GM12891 (cell line): ENCODE results near the gene KRTAP22-1. TPM values are rescaled to one million over a fixed set of nuclear protein-coding genes. Genes with fewer than 3 reads are reported as not detected.

Experiments used
- DNase-seq: peaks from one replicate; pipeline ENCODE4 v3.0.0; 2011; ENCODE audit warnings: low spot score; ENCODE audit not compliant: insufficient read length
- FAIRE-seq: peaks from 2 replicates; lab custom pipeline; 2011; peaks lifted over from hg19 to GRCh38; lab: Jason Lieb, UNC
- PAX5 ChIP-seq: IDR thresholded peaks from 2 replicates; pipeline ENCODE4 v1.6.1; 2011; ENCODE audit warnings: low read length, moderate library complexity, mild to moderate bottlenecking; ENCODE audit not compliant: insufficient read depth, severe bottlenecking
- POLR2A ChIP-seq: IDR thresholded peaks from 2 replicates; pipeline ENCODE4 v1.6.1; 2011; ENCODE audit warnings: low read depth, low read length, control low read depth
- POLR2AphosphoS5 ChIP-seq: IDR thresholded peaks from 2 replicates; pipeline ENCODE4 v1.6.1; 2011; ENCODE audit warnings: low read depth, low read length, control low read depth
- POU2F2 ChIP-seq: IDR thresholded peaks from 2 replicates; pipeline ENCODE4 v1.6.1; 2011; ENCODE audit warnings: low read depth, mild to moderate bottlenecking, control low read depth, low read length, moderate library complexity
- SPI1 ChIP-seq: IDR thresholded peaks from 2 replicates; pipeline ENCODE4 v1.6.1; 2011; ENCODE audit warnings: low read depth, low read length, control low read depth
- TAF1 ChIP-seq: IDR thresholded peaks from 2 replicates; pipeline ENCODE4 v1.6.1; 2011; ENCODE audit warnings: low read depth, low read length, control low read depth
- polyA plus RNA-seq: library from polyadenylated mRNA; unstranded; fragments of >200 nt; gene quantifications from one replicate; pipeline ENCODE4 v1.2.1, GENCODE V29; 2012; ENCODE audit warnings: low read depth, missing spikeins, inconsistent platforms; ENCODE audit not compliant: missing spikeins

The KRTAP22-1 gene
- not detected for polyA plus RNA-seq

- FAIRE-seq: no peak
- no peak for TF ChIP-seq POLR2A
- no peak for TF ChIP-seq PAX5
- no peak for TF ChIP-seq TAF1
- no peak for TF ChIP-seq POLR2AphosphoS5
- no peak for TF ChIP-seq SPI1
- TF ChIP-seq POU2F2: no peak
- DNase-seq: no peak
Observed at GRCh38 chr21:30600787-30601186, at the start of gene KRTAP22-1. KRTAP22-1 (plus strand) TSS chr21:30601087.

GRCh38 chr21:30552782-30553181 is 48.1 kb upstream of the KRTAP22-1 start:
- no peak for FAIRE-seq

GRCh38 chr21:30555095-30555494 is 45.8 kb upstream of the KRTAP22-1 start:
- TF ChIP-seq PAX5 (no peak), POLR2A (no peak), SPI1 (no peak), POLR2AphosphoS5 (no peak), TAF1 (no peak), POU2F2 (no peak)
- no peak for FAIRE-seq
- no peak for DNase-seq

More at GRCh38 chr21:30552782-30553181, 48.1 kb upstream of the KRTAP22-1 start:
- DNase-seq: no peak
- TF ChIP-seq PAX5: no peak
- no peak for TF ChIP-seq POLR2A
- no peak for TF ChIP-seq TAF1
- no peak for TF ChIP-seq SPI1
- TF ChIP-seq POU2F2: no peak
- TF ChIP-seq POLR2AphosphoS5: no peak

DNA sequence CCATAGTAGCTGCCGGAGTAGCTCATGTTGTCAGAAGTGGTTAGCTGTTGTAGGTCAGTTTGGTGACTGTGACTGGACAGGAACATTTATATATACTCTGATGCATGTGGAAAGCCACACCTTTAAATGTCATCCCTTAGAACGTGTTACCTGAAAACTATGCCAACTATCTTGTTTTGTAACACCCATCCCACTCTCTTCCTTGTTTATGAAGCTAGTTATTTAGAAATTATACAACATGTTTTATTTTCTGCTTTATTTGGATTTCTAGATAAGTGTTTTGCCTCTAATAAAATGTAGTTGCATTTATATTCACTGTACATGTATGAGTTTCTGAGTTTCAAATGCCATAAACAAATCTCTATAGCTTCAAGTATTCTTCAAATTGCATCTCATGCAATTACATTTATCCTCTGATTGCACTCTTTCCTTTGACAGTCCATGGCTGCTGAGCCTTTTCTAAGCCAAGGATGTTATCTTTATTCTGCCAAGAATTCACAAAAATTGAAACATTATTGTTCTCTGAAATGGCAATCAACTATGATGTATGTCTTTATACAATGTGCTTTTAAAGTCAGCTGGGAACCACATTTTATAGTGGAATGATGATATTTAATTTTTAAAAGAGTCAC is 39.5 kb upstream of the KRTAP22-1 start, which contains the start of gene KRTAP19-7:
KRTAP19-7 (minus strand) TSS at position 51 of the 632 bp plus-strand sequence; CDS start at position 26, 25 bp downstream.
- no peak for FAIRE-seq
- DNase-seq: no peak
- no peak for TF ChIP-seq PAX5
- no peak for TF ChIP-seq POLR2A
- TF ChIP-seq SPI1: no peak
- no peak for TF ChIP-seq POU2F2
- no peak for TF ChIP-seq POLR2AphosphoS5
- no peak for TF ChIP-seq TAF1

DNA sequence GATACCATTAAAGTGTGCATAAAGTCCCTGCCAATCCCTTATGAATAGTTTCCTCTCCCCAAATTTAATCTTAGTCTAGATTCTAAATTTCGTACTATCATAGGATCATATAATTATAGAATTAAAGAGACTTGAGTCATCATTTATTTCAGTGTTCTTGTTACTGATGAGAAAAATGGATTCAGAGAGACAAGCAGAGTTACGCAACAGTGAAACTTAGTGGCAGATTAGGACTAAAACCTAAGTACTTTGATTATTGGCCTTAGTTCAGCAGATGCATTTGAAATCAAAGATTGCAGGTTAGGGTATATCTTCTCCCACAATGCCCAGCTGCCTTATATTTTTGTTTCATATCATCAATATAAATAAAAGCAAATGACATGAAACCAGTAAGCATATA is 38.9 kb upstream of the KRTAP22-1 start:
- no peak for FAIRE-seq
- no peak for DNase-seq
- no peak for TF ChIP-seq SPI1
- TF ChIP-seq POU2F2: no peak
- TF ChIP-seq POLR2A: no peak
- no peak for TF ChIP-seq PAX5
- no peak for TF ChIP-seq TAF1

DNA sequence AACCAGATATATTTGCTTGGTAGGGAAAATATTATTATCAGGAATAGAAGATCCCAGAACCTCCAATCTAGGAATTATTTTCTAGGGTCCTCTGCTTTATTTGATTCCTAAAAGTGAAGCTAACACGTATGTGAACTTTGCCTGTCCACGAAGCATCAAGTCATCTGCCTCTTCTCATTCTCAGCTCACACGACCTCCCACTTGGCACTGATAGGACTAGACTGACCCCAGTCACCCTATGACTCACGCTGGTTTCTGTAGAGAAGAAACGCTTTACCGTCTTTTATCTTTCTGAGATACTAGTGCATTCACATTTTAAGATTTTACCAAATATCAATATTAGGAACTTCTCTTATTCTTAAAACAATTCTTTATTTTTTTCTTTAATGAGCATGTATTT is 37.8 kb upstream of the KRTAP22-1 start:
- no peak for TF ChIP-seq PAX5
- TF ChIP-seq POU2F2: no peak
- TF ChIP-seq SPI1: no peak
- TF ChIP-seq POLR2AphosphoS5: no peak
- no peak for TF ChIP-seq POLR2A
- no peak for TF ChIP-seq TAF1
- FAIRE-seq (no peak), DNase-seq (no peak)

DNA sequence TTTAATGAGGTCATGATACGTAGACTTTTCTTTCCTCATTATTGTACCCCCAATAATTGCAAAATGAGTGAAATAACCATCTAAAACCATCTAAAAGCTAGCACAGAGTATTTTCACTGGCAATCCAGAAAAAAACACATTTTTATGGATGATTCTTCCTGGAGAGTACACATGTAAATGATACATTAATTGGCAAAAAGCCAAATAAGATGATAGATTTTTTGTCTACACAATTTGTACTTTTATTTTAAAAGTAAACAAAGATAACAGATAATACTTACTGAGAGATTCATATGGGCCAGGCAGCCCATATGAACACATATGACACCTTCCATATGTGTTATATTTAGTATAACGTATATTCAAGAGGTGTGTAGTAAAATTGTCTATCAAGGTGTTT is 37.3 kb upstream of the KRTAP22-1 start:
- no peak for FAIRE-seq
- no peak for DNase-seq
- TF ChIP-seq POU2F2 (no peak), POLR2A (no peak), TAF1 (no peak), POLR2AphosphoS5 (no peak), PAX5 (no peak), SPI1 (no peak)

DNA sequence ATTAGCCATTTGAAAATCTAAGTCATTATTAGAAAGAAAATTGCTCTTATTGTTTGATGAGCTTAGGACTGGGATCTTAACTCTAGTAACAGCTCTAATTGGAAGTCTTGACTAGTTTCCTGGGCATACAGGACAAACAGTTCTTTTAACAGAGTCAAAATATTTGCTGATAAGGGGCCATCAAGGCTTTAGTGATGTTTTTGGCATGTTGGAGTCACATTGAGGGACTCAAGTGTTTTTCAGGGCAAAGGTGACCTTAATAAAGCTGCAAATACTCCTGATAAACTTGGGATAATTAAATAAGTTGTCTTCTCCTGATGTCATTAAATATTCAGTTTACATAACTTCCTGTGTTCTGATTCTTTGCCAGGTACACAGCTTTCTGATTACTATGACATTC is 33.3 kb upstream of the KRTAP22-1 start:
- DNase-seq (no peak), FAIRE-seq (no peak)
- TF ChIP-seq SPI1 (no peak), TAF1 (no peak), POLR2AphosphoS5 (no peak), POU2F2 (no peak), PAX5 (no peak), POLR2A (no peak)

GRCh38 chr21:30577766-30578165 is 23.1 kb upstream of the KRTAP22-1 start:
- FAIRE-seq (no peak), DNase-seq (no peak)
- TF ChIP-seq PAX5 (no peak), POLR2AphosphoS5 (no peak), SPI1 (no peak), TAF1 (no peak), POU2F2 (no peak), POLR2A (no peak)

DNA sequence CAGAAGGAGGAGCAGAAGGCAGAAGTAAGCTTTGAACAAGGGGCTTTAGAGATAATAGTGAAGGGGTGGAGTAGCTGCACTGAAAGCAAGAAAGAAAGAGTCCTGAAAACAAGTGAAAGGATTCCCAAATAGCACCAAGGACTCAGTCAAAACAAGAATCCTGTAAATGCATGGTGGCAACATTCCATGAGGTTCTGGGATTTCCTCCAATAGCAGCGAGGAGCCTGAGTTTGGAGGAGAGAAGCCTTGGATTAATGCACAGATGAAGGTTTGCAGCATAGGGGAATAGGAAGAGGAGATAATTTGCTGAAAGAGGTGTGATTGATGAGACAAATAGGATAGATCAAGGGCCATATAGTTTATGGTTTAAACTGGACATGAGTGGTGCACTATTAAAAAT is 21.5 kb upstream of the KRTAP22-1 start:
- no peak for TF ChIP-seq TAF1
- no peak for TF ChIP-seq PAX5
- TF ChIP-seq SPI1: no peak
- no peak for TF ChIP-seq POLR2A
- TF ChIP-seq POU2F2: no peak
- no peak for TF ChIP-seq POLR2AphosphoS5
- FAIRE-seq: no peak
- no peak for DNase-seq
